VCaP (cell line): ENCODE measurements around the gene HOXC11.
A peak's percentile ranks its signal among the peaks of the same experiment; 100 is the strongest.

ENCODE experiments used
- H3K27ac ChIP-seq: fragments of 450-650 bp; 2 replicates; pipeline ENCODE4 v1.5.1; 2017
- CTCF ChIP-seq: fragments of 450-650 bp; conservative IDR thresholded peaks from 2 replicates; pipeline ENCODE4 v1.5.1; 2017; ENCODE audit warnings: mild to moderate bottlenecking, moderate library complexity

HOXC11 gene

GRCh38 chr12:54005531-54005852 is 32.6 kb downstream of the HOXC11 start:
- TF ChIP-seq CTCF: no peak
- no peak overlapping the region; the same call in 1 of the 2 replicates for H3K27ac ChIP-seq

GRCh38 chr12:54005853-54006558 is 33.1 kb downstream of the HOXC11 start:
- peak overlapping the region; percentile 20; the same call in 1 of the 2 replicates for H3K27ac ChIP-seq
- TF ChIP-seq CTCF: peak; percentile 93

- no peak for TF ChIP-seq CTCF
- no peak overlapping the region; the same call in 1 of the 2 replicates for H3K27ac ChIP-seq
Observed at GRCh38 chr12:54006559-54007220, 33.8 kb downstream of the HOXC11 start.

- no peak overlapping the region for H3K27ac ChIP-seq
Observed at GRCh38 chr12:54007538-54008259, 34.8 kb downstream of the HOXC11 start.

GRCh38 chr12:54008260-54008552 is 35.3 kb downstream of the HOXC11 start:
- TF ChIP-seq CTCF: no peak
- no peak overlapping the region for H3K27ac ChIP-seq

More at GRCh38 chr12:54007538-54008259, 34.8 kb downstream of the HOXC11 start:
- TF ChIP-seq CTCF: no peak

GRCh38 chr12:54009171-54010052 is 36.5 kb downstream of the HOXC11 start:
- no peak for TF ChIP-seq CTCF
- H3K27ac ChIP-seq: peak overlapping the region; percentile 53; the same call in 1 of the 2 replicates
